HL-60 (cell line): ENCODE results near the gene SERPINA5.

Source experiments
- DNase-seq, 2 experiments: peaks; one replicate each; pipeline ENCODE4 v3.0.0-alpha.2; 2010 to 2020; ENCODE audit warnings: low read depth in 1 of 2, low spot score in 1 of 2
- H3K27ac ChIP-seq: fragments of 250-450 bp; sonication (Bioruptor Pico); replicated peaks from 2 replicates; pipeline ENCODE4 v1.5.1; 2020; ENCODE audit warnings: mild to moderate bottlenecking, moderate library complexity
- H3K27me3 ChIP-seq: fragments of 250-450 bp; sonication (Bioruptor Pico); 2 replicates; pipeline ENCODE4 v1.5.1; 2021; ENCODE audit warnings: mild to moderate bottlenecking, moderate library complexity; ENCODE audit not compliant: insufficient read depth, poor library complexity, severe bottlenecking
- H3K4me3 ChIP-seq: replicated peaks from 2 replicates; pipeline ENCODE4 v1.5.1; 2011; ENCODE audit warnings: mild to moderate bottlenecking, control low read depth, low read length; ENCODE audit not compliant: insufficient read depth
- CTCF ChIP-seq: IDR thresholded peaks from one replicate; pipeline ENCODE4 v1.5.1; 2011; ENCODE audit warnings: low read length, control low read depth, inconsistent platforms; ENCODE audit not compliant: insufficient read depth
- GABPA ChIP-seq: IDR thresholded peaks from 2 replicates; pipeline ENCODE4 v1.6.1; 2012; ENCODE audit warnings: low read depth
- POLR2AphosphoS5 ChIP-seq: IDR thresholded peaks from 2 replicates; pipeline ENCODE4 v1.6.1; 2012; ENCODE audit warnings: low read depth
- REST ChIP-seq: IDR thresholded peaks from 2 replicates; pipeline ENCODE4 v1.6.1; 2012; ENCODE audit warnings: low read depth; ENCODE audit not compliant: insufficient replicate concordance
- SPI1 ChIP-seq: IDR thresholded peaks from 2 replicates; pipeline ENCODE4 v1.6.1; 2012; ENCODE audit warnings: low read depth, mild to moderate bottlenecking, borderline replicate concordance

Gene SERPINA5

GRCh38 chr14:94614802-94615201 lies 33.6 kb downstream of the SERPINA5 start:
- TF ChIP-seq GABPA (no peak), CTCF (no peak), REST (no peak), POLR2AphosphoS5 (no peak), SPI1 (no peak)
- Histone ChIP-seq H3K27ac (no peak overlapping the region), H3K27me3 (no peaks in the 10 kb centered on the region), H3K4me3 (no peak overlapping the region)
- DNase-seq: no peak

GRCh38 chr14:94615254-94615653 lies 34.0 kb downstream of the SERPINA5 start:
- TF ChIP-seq SPI1 (no peak), REST (no peak), CTCF (no peak), POLR2AphosphoS5 (no peak), GABPA (no peak)
- DNase-seq: no peak
- Histone ChIP-seq H3K27me3 (no peaks in the 10 kb centered on the region), H3K4me3 (no peak overlapping the region), H3K27ac (no peak overlapping the region)

- no peak for DNase-seq
- no peak overlapping the region for H3K27ac ChIP-seq
- H3K27me3 ChIP-seq: no peaks in the 10 kb centered on the region
- H3K4me3 ChIP-seq: no peak overlapping the region
- TF ChIP-seq POLR2AphosphoS5 (no peak), CTCF (no peak), REST (no peak), SPI1 (no peak), GABPA (no peak)
These were observed 34.8 kb downstream of the SERPINA5 start for GRCh38 chr14:94615823-94616570.
